ENCODE measurements around the gene SDK1.

DNA sequence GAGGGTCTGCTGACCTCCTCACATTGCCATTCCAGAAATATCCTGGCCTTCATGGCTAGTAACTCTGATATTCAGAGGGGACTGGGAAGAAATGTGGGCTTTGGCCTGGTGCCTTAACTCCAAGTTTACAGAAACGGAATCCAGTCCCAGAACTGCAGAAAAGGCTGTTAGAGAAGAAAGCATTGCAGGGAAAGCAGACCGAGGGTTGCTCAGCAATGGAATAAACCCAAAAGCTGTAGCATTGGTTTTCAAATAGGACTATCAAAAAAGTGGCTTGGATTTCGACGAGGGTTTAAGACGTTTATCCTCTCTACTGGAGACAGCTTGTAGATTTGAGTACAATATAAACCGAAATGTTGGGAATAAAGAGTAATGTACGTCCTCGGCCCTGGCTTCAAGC is 955.2 kb downstream of the SDK1 start:
- TF ChIP-seq, protein P1, sequence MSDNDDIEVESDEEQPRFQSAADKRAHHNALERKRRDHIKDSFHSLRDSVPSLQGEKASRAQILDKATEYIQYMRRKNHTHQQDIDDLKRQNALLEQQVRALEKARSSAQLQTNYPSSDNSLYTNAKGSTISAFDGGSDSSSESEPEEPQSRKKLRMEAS (IDR thresholded peaks at IDR 0.05), result no peak
- TF ChIP-seq YY1 (IDR thresholded peaks at IDR 0.05), result no peak

Measured in liver (tissue), 1 donor.